Activated T-cell treated with anti-CD3 and anti-CD28 coated beads, Interleukin-2, amount 50 U/mL, for 4 hours (primary cell): Measurements from ENCODE around the gene SLC34A2. TPM values are rescaled to one million over a fixed set of nuclear protein-coding genes. Genes with fewer than 3 reads are reported as not detected.

ENCODE experiments used
- ATAC-seq, 2 donors: fragments of 200-7000 bp; cut with Tn5 transposase; one replicate each; pipeline ENCODE4 v1.10.0; 2021
- DNase-seq: peaks from one replicate; pipeline ENCODE4 v3.0.0-alpha.2; 2020
- H3K27me3 Mint-ChIP-seq: one replicate; pipeline ENCODE4 v1.8.0; 2021; ENCODE audit warnings: low read depth, mixed read lengths
- H3K36me3 Mint-ChIP-seq: one replicate; pipeline ENCODE4 v1.8.0; 2022; ENCODE audit warnings: mixed read lengths; ENCODE audit not compliant: insufficient read depth
- H3K4me1 Mint-ChIP-seq: one replicate; pipeline ENCODE4 v1.8.0; 2021; ENCODE audit warnings: low read depth, mixed read lengths
- H3K4me3 Mint-ChIP-seq: one replicate; pipeline ENCODE4 v1.8.0; 2021; ENCODE audit warnings: mild to moderate bottlenecking, moderate library complexity, mixed read lengths
- H3K9me3 Mint-ChIP-seq: one replicate; pipeline ENCODE4 v1.8.0; 2021; ENCODE audit warnings: mixed read lengths
- total RNA-seq, 3 donors: library from RNA; stranded (reverse); gene quantifications; one replicate each; pipeline ENCODE4 v1.2.1, GENCODE V29; 2021

Gene SLC34A2
- total RNA-seq, 3 donors from 2014 or later: 0.61 to 1.1 (median 0.96) TPM

- ATAC-seq: no peak
- no peak overlapping the region for H3K4me3 Mint-ChIP-seq
- H3K36me3 Mint-ChIP-seq: no peaks in the 10 kb centered on the region
- no peaks in the 10 kb centered on the region for H3K9me3 Mint-ChIP-seq
- no peaks in the 10 kb centered on the region for H3K27me3 Mint-ChIP-seq
- H3K4me1 Mint-ChIP-seq: no peaks in the 10 kb centered on the region
- DNase-seq: no peak
These were observed 20.6 kb downstream of the SLC34A2 start for GRCh38 chr4:25676221-25676620.

- Mint-ChIP-seq H3K27me3 (no peaks in the 10 kb centered on the region), H3K4me3 (no peak overlapping the region), H3K9me3 (no peaks in the 10 kb centered on the region), H3K4me1 (no peaks in the 10 kb centered on the region), H3K36me3 (no peaks in the 10 kb centered on the region)
- no peak for ATAC-seq
- no peak for DNase-seq
These were observed 21.5 kb downstream of the SLC34A2 start for GRCh38 chr4:25677157-25677556.

GRCh38 chr4:25677943-25678342, 22.3 kb downstream of the SLC34A2 start:
- Mint-ChIP-seq H3K9me3 (no peaks in the 10 kb centered on the region), H3K4me1 (no peaks in the 10 kb centered on the region), H3K27me3 (no peaks in the 10 kb centered on the region), H3K4me3 (no peak overlapping the region), H3K36me3 (no peaks in the 10 kb centered on the region)
- DNase-seq: no peak
- ATAC-seq: no peak

GRCh38 chr4:25687773-25688172, 32.1 kb downstream of the SLC34A2 start:
- Mint-ChIP-seq H3K4me3 (no peak overlapping the region), H3K27me3 (peaks cover 3% of the 10 kb centered on the region), H3K9me3 (peaks cover 6% of the 10 kb centered on the region), H3K36me3 (no peaks in the 10 kb centered on the region), H3K4me1 (no peaks in the 10 kb centered on the region)
- ATAC-seq (no peak), DNase-seq (no peak)

GRCh38 chr4:25694466-25694865, 38.8 kb downstream of the SLC34A2 start:
- no peaks in the 10 kb centered on the region for H3K27me3 Mint-ChIP-seq
- no peaks in the 10 kb centered on the region for H3K4me1 Mint-ChIP-seq
- H3K4me3 Mint-ChIP-seq: no peak overlapping the region
- DNase-seq (no peak), ATAC-seq (no peak)
- peaks cover 6% of the 10 kb centered on the region for H3K9me3 Mint-ChIP-seq
- H3K36me3 Mint-ChIP-seq: no peaks in the 10 kb centered on the region

- no peaks in the 10 kb centered on the region for H3K27me3 Mint-ChIP-seq
- DNase-seq: no peak
- no peak for ATAC-seq
- H3K4me1 Mint-ChIP-seq: no peaks in the 10 kb centered on the region
- H3K4me3 Mint-ChIP-seq: no peak overlapping the region
- no peaks in the 10 kb centered on the region for H3K36me3 Mint-ChIP-seq
- peaks cover 2% of the 10 kb centered on the region for H3K9me3 Mint-ChIP-seq
These were observed 40.8 kb downstream of the SLC34A2 start for GRCh38 chr4:25696409-25696808.

- H3K4me1 Mint-ChIP-seq: no peaks in the 10 kb centered on the region
- H3K36me3 Mint-ChIP-seq: no peaks in the 10 kb centered on the region
- H3K9me3 Mint-ChIP-seq: no peaks in the 10 kb centered on the region
- ATAC-seq (no peak), DNase-seq (no peak)
- no peaks in the 10 kb centered on the region for H3K27me3 Mint-ChIP-seq
- no peak overlapping the region for H3K4me3 Mint-ChIP-seq
These were observed 41.9 kb downstream of the SLC34A2 start for GRCh38 chr4:25697516-25697915.

- ATAC-seq (no peak), DNase-seq (no peak)
- Mint-ChIP-seq H3K4me3 (no peak overlapping the region), H3K9me3 (no peaks in the 10 kb centered on the region), H3K36me3 (no peaks in the 10 kb centered on the region), H3K4me1 (no peaks in the 10 kb centered on the region), H3K27me3 (no peaks in the 10 kb centered on the region)
These were observed 45.0 kb downstream of the SLC34A2 start for GRCh38 chr4:25700661-25701060.

GRCh38 chr4:25702848-25703247, 47.2 kb downstream of the SLC34A2 start:
- Mint-ChIP-seq H3K4me1 (no peaks in the 10 kb centered on the region), H3K9me3 (no peaks in the 10 kb centered on the region), H3K36me3 (no peaks in the 10 kb centered on the region), H3K4me3 (no peak overlapping the region), H3K27me3 (peaks cover under 1% of the 10 kb centered on the region)
- ATAC-seq (no peak), DNase-seq (no peak)

GRCh38 chr4:25703731-25704388, 48.2 kb downstream of the SLC34A2 start:
- no peak for DNase-seq
- H3K4me3 Mint-ChIP-seq: no peak overlapping the region

GRCh38 chr4:25704516-25704915, 48.9 kb downstream of the SLC34A2 start:
- DNase-seq (no peak), ATAC-seq (no peak)
- Mint-ChIP-seq H3K4me3 (no peak overlapping the region), H3K4me1 (no peaks in the 10 kb centered on the region), H3K27me3 (peaks cover 2% of the 10 kb centered on the region), H3K36me3 (peaks cover 1% of the 10 kb centered on the region), H3K9me3 (peaks cover 7% of the 10 kb centered on the region)

More at GRCh38 chr4:25703731-25704388, 48.2 kb downstream of the SLC34A2 start:
- no peak for ATAC-seq
- H3K27me3 Mint-ChIP-seq: peaks cover 2% of the 10 kb centered on the region
- H3K9me3 Mint-ChIP-seq: peaks cover 3% of the 10 kb centered on the region
- H3K36me3 Mint-ChIP-seq: no peaks in the 10 kb centered on the region
- H3K4me1 Mint-ChIP-seq: no peaks in the 10 kb centered on the region

GRCh38 chr4:25710637-25711036, 55.0 kb downstream of the SLC34A2 start:
- H3K9me3 Mint-ChIP-seq: peaks cover 7% of the 10 kb centered on the region
- H3K27me3 Mint-ChIP-seq: peaks cover 2% of the 10 kb centered on the region
- H3K36me3 Mint-ChIP-seq: peaks cover 1% of the 10 kb centered on the region
- H3K4me3 Mint-ChIP-seq: no peak overlapping the region
- DNase-seq: no peak
- no peaks in the 10 kb centered on the region for H3K4me1 Mint-ChIP-seq
- no peak for ATAC-seq

GRCh38 chr4:25712611-25713010, 57.0 kb downstream of the SLC34A2 start:
- Mint-ChIP-seq H3K4me1 (no peaks in the 10 kb centered on the region), H3K9me3 (peaks cover 7% of the 10 kb centered on the region), H3K36me3 (peaks cover 1% of the 10 kb centered on the region), H3K4me3 (no peak overlapping the region), H3K27me3 (peaks cover 2% of the 10 kb centered on the region)
- no peak for DNase-seq
- no peak for ATAC-seq

GRCh38 chr4:25713812-25714211, 58.2 kb downstream of the SLC34A2 start:
- Mint-ChIP-seq H3K9me3 (peaks cover 4% of the 10 kb centered on the region), H3K27me3 (no peaks in the 10 kb centered on the region), H3K4me1 (no peaks in the 10 kb centered on the region), H3K36me3 (peaks cover 1% of the 10 kb centered on the region), H3K4me3 (no peak overlapping the region)
- ATAC-seq (no peak), DNase-seq (no peak)

- no peak for DNase-seq
- ATAC-seq: no peak
- no peak overlapping the region for H3K4me3 Mint-ChIP-seq
- H3K9me3 Mint-ChIP-seq: no peaks in the 10 kb centered on the region
- no peaks in the 10 kb centered on the region for H3K27me3 Mint-ChIP-seq
- no peaks in the 10 kb centered on the region for H3K36me3 Mint-ChIP-seq
- H3K4me1 Mint-ChIP-seq: no peaks in the 10 kb centered on the region
These were observed 67.3 kb downstream of the SLC34A2 start for GRCh38 chr4:25722964-25723363.
